ENCODE results near the gene KRT6C.
"Not testable (repeated sequence)": the region's sequence is repeated elsewhere in the genome, so short reads cannot be mapped to it uniquely, and the experiment has no call there.

Gene KRT6C

GRCh38 chr12:52499806-52500560 lies 26.4 kb upstream of the KRT6C start:
- DNase-seq (ENCODE audit: low read depth in 2 of 2), result no peak

- DNase-seq (ENCODE audit: low read depth in 2 of 2), result no peak
Measured at GRCh38 chr12:52498946-52499345, 25.3 kb upstream of the KRT6C start.

GRCh38 chr12:52497975-52498374 lies 24.4 kb upstream of the KRT6C start:
- DNase-seq (ENCODE audit: low read depth in 2 of 2), result no peak

GRCh38 chr12:52496590-52497071 lies 23.0 kb upstream of the KRT6C start:
- DNase-seq (ENCODE audit: low read depth in 2 of 2), result no peak

- no peak for DNase-seq (ENCODE audit: low read depth in 2 of 2)
Measured at GRCh38 chr12:52496054-52496453, 22.4 kb upstream of the KRT6C start.

GRCh38 chr12:52495389-52495788 lies 21.8 kb upstream of the KRT6C start:
- DNase-seq (ENCODE audit: low read depth in 2 of 2), result no peak

- no peak for DNase-seq (ENCODE audit: low read depth in 2 of 2)
Measured at GRCh38 chr12:52494518-52494917, 20.9 kb upstream of the KRT6C start.

- no peak for DNase-seq (ENCODE audit: low read depth in 2 of 2)
Measured at GRCh38 chr12:52494100-52494499, 20.5 kb upstream of the KRT6C start.

- no peak for DNase-seq (ENCODE audit: low read depth in 2 of 2)
Measured at GRCh38 chr12:52493172-52493571, 19.6 kb upstream of the KRT6C start, which contains the start of gene KRT6A. KRT6A (minus strand) TSS chr12:52493257; CDS start chr12:52493188, 69 bp downstream.

- DNase-seq (ENCODE audit: low read depth in 2 of 2), result not testable (repeated sequence)
Measured at GRCh38 chr12:52492405-52492804, 18.8 kb upstream of the KRT6C start.

GRCh38 chr12:52491495-52491894 lies 17.9 kb upstream of the KRT6C start:
- not testable (repeated sequence) for DNase-seq (ENCODE audit: low read depth in 2 of 2)

GRCh38 chr12:52488736-52489135 lies 15.1 kb upstream of the KRT6C start:
- no peak for DNase-seq (ENCODE audit: low read depth in 2 of 2)

- not testable (repeated sequence) for DNase-seq (ENCODE audit: low read depth in 2 of 2)
Measured at GRCh38 chr12:52487744-52488443, 14.3 kb upstream of the KRT6C start.

- no peak for DNase-seq (ENCODE audit: low read depth in 2 of 2)
Measured at GRCh38 chr12:52487211-52487610, 13.6 kb upstream of the KRT6C start.

GRCh38 chr12:52486166-52487105 lies 12.8 kb upstream of the KRT6C start:
- DNase-seq (ENCODE audit: low read depth in 2 of 2), result no peak

- DNase-seq (ENCODE audit: low read depth in 2 of 2), result no peak
Measured at GRCh38 chr12:52480073-52480472, 6.5 kb upstream of the KRT6C start.

- DNase-seq (ENCODE audit: low read depth in 2 of 2), result no peak
Measured at GRCh38 chr12:52477651-52478050, 4.0 kb upstream of the KRT6C start.

- no peak for DNase-seq (ENCODE audit: low read depth in 2 of 2)
Measured at GRCh38 chr12:52474212-52474611, 607 bp upstream of the KRT6C start.

- DNase-seq (ENCODE audit: low read depth in 2 of 2), result no peak
Measured at GRCh38 chr12:52469853-52470252, 3.8 kb downstream of the KRT6C start.

- DNase-seq (ENCODE audit: low read depth in 2 of 2), result no peak
Measured at GRCh38 chr12:52464897-52465296, 8.7 kb downstream of the KRT6C start.

GRCh38 chr12:52461693-52462092 lies 11.9 kb downstream of the KRT6C start:
- no peak for DNase-seq (ENCODE audit: low read depth in 2 of 2)

GRCh38 chr12:52458861-52459260 lies 14.7 kb downstream of the KRT6C start:
- no peak for DNase-seq (ENCODE audit: low read depth in 2 of 2)

Measured in activated CD4-positive, alpha-beta T cell treated with anti-CD3 and anti-CD28 coated beads for 24 hours (primary cell).